GM15510 (cell line): ENCODE measurements around the gene ADARB2.

Source experiments
- POLR2A ChIP-seq: IDR thresholded peaks from 3 replicates; pipeline ENCODE4 v1.6.1; 2011; ENCODE audit warnings: borderline replicate concordance; ENCODE audit not compliant: insufficient read length; ENCODE audit errors: extremely low read depth

ADARB2 gene

GRCh38 chr10:1171182-1171581 is 566.1 kb downstream of the ADARB2 start:
- TF ChIP-seq POLR2A, result no peak

DNA sequence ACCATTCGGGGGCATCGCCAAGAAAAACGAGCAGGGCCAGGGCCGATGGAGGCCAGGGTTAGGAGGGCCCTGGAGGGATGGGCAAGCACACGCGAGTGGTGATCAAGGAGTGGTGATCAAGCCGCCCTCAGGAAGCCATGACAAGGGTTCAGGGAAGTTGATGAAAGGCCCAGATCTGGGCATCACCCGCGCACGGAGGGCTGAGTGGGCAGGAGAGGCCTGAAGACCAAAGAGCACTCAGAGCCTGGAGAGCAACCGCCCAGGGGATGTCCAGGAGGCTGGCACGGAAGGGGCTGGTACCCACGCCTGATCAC is 566.5 kb downstream of the ADARB2 start:
- TF ChIP-seq POLR2A, result no peak

- TF ChIP-seq POLR2A, result no peak
These were observed 567.1 kb downstream of the ADARB2 start for GRCh38 chr10:1169981-1170866.

DNA sequence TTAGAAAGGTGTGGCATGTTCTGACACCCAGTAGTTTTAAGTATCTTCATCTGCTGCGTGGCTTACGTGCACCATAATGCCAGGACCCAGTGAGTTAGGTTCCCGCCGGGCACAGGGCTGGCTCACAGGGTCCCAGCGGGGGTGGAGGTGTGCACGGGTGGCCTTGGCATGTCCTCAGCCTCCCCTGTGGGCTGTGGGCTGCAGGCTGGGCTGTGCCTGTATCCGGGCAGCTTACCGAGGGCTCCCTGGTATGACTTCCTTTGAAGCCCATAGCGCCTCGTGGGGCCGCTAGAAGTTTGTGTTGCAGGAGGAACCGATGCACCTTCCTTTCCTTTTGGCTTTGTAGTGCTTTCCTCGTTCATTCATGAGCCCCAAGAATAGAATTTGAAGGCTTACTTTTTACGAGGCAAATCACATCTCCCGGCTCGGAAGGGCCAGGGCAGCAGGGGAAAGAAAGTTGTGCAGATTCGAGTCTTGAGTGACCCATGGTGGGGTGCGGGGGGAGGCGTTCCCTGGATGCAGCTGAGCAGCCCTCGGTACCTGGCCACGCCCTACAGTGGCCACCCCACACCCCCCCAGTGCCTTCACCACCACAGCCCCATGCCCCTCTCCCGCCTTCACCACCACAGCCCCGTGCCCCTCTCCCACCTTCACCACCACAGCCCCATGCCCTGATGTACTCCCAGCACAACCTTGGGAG is 568.0 kb downstream of the ADARB2 start:
- TF ChIP-seq POLR2A, result no peak

DNA sequence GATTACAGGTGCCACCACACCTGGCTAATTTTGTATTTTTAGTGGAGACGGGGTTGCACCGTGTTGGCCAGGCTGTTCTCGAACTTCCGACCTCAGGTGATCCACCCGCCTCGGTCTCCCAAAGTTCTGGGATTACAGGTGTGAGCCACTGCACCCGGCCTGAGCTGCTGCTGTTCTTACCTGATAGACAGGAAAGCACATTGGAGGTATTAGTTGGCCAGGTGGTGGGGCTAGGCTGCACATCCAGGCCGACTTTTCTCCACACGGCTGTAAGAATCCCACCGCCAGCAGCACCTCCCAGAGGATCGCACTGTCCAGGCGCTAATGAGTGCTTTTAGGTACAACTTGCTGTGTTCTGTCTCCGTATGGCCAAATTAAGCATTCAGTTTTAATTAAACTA is 568.6 kb downstream of the ADARB2 start:
- TF ChIP-seq POLR2A, result no peak

GRCh38 chr10:1166828-1167275 is 570.5 kb downstream of the ADARB2 start:
- TF ChIP-seq POLR2A, result no peak

- no peak for TF ChIP-seq POLR2A
These were observed 571.1 kb downstream of the ADARB2 start for GRCh38 chr10:1166101-1166827.

GRCh38 chr10:1163831-1164230 is 573.5 kb downstream of the ADARB2 start:
- TF ChIP-seq POLR2A, result no peak

GRCh38 chr10:1163204-1163660 is 574.1 kb downstream of the ADARB2 start:
- no peak for TF ChIP-seq POLR2A

- no peak for TF ChIP-seq POLR2A
These were observed 574.7 kb downstream of the ADARB2 start for GRCh38 chr10:1162481-1163203.

- no peak for TF ChIP-seq POLR2A
These were observed 576.6 kb downstream of the ADARB2 start for GRCh38 chr10:1160561-1161314.

GRCh38 chr10:1159131-1160061 is 577.9 kb downstream of the ADARB2 start:
- TF ChIP-seq POLR2A, result no peak

GRCh38 chr10:1158066-1158465 is 579.3 kb downstream of the ADARB2 start:
- no peak for TF ChIP-seq POLR2A
